ENCODE results near the gene KCND3.
A peak's percentile ranks its signal among the peaks of the same experiment; 100 is the strongest.
"Not testable (repeated sequence)": the region's sequence is repeated elsewhere in the genome, so short reads cannot be mapped to it uniquely, and the experiment has no call there.

KCND3 gene

GRCh38 chr1:111762332-111762731 is 227.1 kb downstream of the KCND3 start:
- no peak for DNase-seq

DNA sequence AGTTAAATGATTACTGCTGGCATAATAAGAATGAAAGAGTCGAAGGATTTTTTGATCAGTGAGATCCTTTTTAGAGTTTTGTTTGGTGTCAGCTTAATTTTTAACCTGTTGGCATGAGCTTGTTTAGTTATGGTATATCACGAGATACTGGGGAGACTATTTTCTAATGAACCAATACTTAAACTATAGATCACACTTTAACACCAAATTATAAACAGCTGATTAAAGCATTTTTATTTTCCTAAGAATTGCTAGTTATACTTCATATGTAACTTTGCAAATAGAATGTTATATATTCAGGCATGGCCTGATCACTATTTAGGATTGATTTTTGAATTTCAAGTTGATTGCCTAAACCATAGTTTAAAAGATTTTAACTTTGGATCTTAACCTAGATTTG is 227.8 kb downstream of the KCND3 start:
- DNase-seq, result no peak

- DNase-seq, result no peak
Observed at GRCh38 chr1:111758373-111758772, 231.1 kb downstream of the KCND3 start.

DNA sequence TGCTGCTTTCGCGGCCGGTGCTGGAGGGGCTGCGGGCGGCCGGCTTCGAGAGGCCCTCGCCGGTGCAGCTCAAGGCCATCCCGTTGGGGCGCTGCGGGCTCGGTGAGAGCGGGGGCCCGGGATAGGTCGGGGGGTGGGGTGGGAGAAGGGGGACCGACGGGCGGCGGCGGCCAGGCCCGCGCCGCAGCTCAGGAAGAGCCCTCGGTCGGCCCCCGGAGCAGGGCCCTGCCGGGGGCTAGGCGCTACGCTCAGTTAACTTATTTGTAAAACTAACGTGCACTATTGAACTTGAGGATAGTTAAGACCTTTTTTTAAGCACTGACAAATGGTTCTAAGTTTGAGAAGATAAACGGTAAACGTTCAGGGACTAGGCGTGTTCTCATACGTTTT is 233.3 kb downstream of the KCND3 start:
- DNase-seq, result no peak

- peak; percentile 91 for DNase-seq
Observed at GRCh38 chr1:111755331-111756123, 233.9 kb downstream of the KCND3 start, which contains the start of gene DDX20. Gene DDX20, plus strand, starts transcription at chr1:111755901. Its CDS starts 24 bp downstream, at chr1:111755925.

DNA sequence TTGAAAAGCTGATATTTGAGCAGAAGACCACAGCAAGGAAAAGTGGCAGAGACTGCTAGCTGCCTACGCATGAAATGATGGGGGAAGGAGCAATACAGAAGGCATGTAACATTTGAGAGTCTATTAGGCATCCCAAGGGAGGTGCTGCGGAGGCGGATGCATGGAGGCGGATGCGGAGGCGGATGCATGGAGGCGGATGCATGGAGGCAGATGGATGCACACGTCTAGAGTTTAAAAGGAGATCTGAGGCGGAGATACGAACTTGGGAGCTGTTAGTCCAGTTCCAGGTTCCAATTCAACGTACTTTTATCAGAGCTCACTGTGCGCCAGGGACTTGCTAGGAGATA is 234.5 kb downstream of the KCND3 start:
- DNase-seq, result no peak

- no peak for DNase-seq
Observed at GRCh38 chr1:111751906-111752575, 237.4 kb downstream of the KCND3 start.

- DNase-seq, result no peak
Observed at GRCh38 chr1:111750856-111751255, 238.6 kb downstream of the KCND3 start.

- no peak for DNase-seq
Observed at GRCh38 chr1:111749628-111750027, 239.8 kb downstream of the KCND3 start.

- DNase-seq, result no peak
Observed at GRCh38 chr1:111747947-111748346, 241.5 kb downstream of the KCND3 start.

DNA sequence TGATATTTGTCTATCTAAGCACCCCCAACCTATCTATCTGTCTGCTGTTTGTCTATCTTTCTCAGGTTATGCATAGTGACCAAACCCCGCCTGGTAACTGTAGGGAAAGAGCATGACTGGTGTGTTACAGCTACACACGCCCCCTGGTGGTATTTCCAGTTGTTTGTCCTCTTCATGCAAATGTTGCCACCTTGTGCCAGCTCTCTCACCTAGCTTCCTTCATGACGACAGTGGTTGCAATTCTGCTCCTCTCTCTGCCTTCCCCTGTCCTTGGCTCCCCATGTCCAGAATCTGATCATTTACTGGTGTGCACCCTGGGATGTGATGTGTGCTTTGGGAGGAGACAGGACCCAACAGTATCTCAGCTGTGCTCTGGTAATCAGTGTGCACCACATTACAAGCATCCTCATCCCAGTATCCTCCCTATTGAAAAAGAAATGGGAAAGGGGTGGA is 242.2 kb downstream of the KCND3 start:
- DNase-seq, result peak; percentile 50

DNA sequence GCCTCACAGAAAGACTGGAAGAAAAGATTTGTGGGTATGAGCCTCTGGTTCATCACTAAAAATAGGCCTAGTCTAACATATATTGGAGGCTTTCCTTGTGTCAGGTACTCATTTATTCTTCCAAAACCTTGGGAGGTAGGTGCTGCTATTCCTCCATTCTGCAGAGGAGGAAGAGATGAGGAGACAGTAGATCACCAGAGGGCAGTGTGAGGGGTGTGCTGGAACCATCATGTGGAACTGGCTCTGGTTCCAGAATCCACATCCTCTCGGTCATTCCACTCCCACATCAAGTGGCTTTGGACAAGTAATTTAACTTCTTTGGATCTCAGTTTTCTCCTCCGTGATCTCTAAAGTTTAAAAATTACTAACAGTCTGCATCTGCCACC is 242.9 kb downstream of the KCND3 start:
- DNase-seq, result no peak

DNA sequence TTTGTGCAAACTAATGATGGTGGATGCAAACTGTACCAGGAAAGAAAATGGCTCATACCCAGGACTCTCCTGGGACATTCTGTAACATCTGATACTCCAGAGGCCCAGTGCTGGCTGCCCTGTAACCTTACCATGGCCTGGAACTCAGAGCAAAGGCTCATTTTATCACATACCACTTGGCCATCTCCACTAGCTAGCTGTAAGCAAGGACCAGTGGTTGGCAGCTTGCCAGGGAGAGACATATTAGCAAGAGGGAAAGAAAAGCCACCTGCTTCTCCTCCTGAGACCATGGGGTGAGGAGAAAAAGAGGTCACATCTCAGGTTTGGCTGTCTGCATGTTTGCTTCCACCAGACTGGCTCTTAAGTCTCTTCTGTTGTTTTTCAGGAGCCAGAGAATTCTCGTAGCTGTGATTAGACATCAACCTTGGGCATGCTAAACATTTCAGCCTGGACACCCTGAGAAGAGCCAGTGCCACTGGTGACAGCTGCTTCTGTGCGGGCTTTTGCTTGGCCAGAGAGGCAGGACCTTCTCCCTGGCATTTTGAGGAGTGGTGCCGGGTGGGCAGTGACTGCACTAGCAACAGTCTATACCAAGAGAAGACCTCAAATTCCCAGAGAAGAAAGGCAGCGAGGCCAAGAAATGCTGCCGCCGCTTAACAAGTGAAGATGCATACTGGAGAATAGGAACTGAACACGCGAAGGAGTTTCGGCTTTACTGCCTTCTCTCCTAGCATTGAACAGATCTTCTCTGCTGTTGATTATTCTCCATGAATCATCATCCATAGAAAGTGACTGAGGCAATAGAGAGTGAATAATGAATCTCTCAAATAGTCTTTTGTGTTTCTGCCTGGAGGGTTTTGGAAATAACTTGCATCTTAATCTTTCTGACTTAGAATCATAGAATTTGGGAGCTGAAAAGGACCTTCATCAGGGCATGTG is 243.5 kb downstream of the KCND3 start:
- DNase-seq, result no peak

DNA sequence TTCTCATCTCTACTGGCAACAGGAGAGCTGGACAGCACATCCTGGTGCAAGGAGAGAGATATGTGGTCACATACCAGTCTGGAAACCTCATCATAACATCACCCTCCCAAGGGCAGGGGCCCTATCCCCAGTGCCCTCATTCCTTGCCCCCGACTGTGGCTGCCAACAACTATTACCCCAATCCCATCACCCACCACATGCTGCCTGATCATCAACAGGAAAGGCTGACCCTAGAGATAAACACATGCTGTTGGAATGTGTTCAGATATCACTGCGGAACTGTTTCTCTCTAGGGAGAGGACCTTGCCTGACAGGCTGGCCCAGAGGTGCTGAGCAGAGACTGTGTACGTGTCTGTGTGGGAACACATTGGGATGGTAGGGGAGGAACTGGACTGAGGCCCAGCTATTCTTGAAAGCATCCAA is 245.8 kb downstream of the KCND3 start:
- DNase-seq, result no peak

DNA sequence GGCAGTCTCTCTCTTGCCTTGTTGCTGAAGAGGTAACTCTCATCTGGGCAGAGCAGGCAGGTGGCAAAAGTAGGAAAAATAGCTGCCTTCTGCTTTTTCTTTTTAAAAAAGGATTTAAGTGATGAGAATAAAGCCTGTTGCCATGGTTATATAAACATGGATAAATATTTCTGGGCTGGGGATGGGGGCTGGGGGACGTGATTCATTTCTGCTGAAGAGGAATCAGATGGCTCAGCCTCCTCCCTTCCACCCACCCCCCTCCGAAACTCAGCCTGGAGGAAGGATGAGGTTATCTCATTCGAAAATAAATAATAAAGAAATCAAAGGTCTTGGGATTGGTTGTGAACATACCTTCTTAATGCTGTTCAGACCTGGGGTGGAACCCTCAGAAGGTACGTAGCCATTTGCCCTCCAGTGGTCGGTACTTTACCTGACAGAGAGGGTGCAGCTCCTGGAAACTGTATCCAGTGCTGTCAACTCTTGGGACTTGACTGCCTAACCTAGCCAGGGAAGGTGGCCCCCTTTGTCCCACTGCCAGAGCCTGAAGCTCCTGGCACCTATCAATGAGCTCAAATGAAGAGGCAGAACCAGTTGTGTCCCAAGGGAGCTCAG is 246.4 kb downstream of the KCND3 start:
- DNase-seq, result no peak

GRCh38 chr1:111742292-111742691 is 247.2 kb downstream of the KCND3 start:
- not testable (repeated sequence) for DNase-seq

- DNase-seq, result no peak
Observed at GRCh38 chr1:111739925-111740765, 249.3 kb downstream of the KCND3 start.

GRCh38 chr1:111739194-111739924 is 250.1 kb downstream of the KCND3 start, which contains the start of gene INKA2:
Gene INKA2, minus strand, starts transcription at chr1:111739395. Its CDS starts 153 bp downstream, at chr1:111739242.
- DNase-seq, result peak; percentile 54

GRCh38 chr1:111738436-111739193 is 250.9 kb downstream of the KCND3 start:
- peak; percentile 24 for DNase-seq

GRCh38 chr1:111738133-111738435 is 251.4 kb downstream of the KCND3 start:
- no peak for DNase-seq
